Skin of body (tissue), 2 donors: ENCODE results near the gene HDHD5. TPM values are rescaled to one million over a fixed set of nuclear protein-coding genes. Genes with fewer than 3 reads are reported as not detected.
A peak's percentile ranks its signal among the peaks of the same experiment; 100 is the strongest.

Experiments used
- DNase-seq: peaks from one replicate; lab custom pipeline; 2025; lab: John Stamatoyannopoulos, UW
- total RNA-seq: library from RNA; depleted of rRNA; stranded (reverse); fragments of >200 nt; gene quantifications from one replicate; pipeline ENCODE4 v1.2.3, GENCODE V29; 2014

The HDHD5 gene
- total RNA-seq, result 21.4 TPM

DNA sequence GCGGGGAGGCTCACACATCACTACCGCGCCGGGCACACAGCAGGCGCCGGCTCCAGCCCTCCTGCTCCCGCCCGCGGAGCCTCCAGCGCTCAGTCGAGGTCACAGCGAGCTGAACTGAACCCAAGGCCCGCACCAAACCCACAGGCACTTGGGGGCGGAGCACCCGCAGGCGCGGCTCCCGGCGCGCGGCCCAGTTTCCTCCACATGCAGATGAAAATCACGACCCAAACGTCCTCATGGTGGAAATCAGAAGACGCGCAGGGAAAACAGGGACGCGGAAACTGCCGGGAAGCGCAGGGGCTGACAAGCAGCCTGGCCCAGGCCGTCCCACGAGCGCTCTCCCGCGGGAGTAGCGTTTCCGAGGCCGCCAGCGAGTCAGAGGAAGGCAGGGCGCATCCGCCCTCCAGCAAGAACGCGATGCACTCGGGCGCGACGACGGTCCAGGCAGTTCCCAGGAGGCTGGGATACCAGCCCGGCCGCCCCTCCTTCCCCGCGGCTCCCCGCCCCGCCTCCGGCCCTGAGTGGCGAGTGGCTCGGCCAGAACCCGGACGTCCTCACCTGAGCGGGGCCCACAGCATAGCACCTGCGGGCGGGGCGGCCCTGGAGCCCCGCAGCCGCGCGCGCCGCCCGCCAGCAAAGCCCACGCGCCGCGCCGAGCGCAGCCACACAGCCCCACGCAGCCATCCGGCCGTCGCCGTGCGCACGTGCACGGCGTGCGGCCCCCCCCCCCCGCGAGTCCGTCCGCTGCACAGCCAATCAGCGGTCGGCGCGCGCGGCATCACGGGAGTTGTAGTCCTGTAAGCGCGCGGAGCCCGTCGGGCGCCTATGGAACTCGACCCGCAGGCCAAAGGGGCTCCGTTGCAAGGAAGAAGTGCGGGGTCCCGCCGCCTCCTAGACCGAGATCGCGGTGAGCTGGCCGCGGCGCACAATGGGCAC lies at the start of gene HDHD5:
TSS of gene HDHD5 (minus strand) at position 710 of the 936 bp plus-strand sequence. CDS start at position 684, 26 bp downstream.
- DNase-seq, result peak; percentile 73

DNA sequence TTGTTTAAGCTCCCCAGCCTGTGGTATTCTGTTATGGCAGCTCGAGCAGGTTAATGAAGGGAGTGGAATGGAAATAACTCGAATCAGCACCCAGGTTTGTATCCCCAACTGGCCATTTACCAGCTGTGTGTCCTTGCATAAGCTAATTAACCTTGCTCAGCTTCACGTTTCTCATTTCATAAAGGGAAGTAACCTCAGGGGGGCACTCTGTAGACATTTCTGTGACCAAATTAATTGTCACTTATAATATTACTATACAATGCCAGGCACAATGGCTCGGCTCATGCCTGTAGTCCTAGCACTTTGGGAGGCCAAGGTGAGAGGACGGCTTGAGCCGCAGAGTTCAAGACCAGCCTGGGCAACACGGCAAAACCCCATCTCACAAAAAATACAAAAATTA lies 46.4 kb upstream of the HDHD5 start:
- no peak for DNase-seq

DNA sequence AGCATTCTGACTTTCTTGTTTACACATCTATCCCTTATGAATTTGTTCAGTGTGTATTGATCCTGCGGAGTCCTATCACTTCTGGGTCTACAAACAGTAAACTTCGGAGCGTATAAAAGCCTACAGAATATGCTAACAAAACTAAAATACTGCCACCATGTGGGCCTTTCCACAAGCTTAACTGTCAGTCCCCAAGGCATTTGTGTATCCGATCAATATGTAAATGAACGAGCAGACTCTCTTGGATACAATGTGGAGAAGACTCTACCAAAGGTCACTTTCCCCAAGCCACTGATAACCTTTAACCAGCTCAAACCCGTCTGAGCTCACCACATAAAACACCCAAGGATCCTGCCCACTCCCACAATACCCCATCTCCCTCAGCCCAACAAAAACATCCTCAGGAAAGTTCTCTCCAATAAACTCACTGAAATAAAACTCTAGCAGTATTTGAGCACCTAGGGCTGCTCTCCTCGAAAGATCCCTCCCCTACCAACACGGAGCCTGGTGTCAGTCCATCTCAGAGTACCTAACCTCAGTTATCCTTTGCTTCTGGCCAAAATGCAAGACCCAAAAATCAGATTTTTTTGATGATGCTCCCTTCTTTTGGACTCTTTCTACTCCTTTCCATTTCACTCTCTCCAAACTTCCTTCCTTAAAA lies 42.3 kb upstream of the HDHD5 start:
- DNase-seq, result peak; percentile 31

DNA sequence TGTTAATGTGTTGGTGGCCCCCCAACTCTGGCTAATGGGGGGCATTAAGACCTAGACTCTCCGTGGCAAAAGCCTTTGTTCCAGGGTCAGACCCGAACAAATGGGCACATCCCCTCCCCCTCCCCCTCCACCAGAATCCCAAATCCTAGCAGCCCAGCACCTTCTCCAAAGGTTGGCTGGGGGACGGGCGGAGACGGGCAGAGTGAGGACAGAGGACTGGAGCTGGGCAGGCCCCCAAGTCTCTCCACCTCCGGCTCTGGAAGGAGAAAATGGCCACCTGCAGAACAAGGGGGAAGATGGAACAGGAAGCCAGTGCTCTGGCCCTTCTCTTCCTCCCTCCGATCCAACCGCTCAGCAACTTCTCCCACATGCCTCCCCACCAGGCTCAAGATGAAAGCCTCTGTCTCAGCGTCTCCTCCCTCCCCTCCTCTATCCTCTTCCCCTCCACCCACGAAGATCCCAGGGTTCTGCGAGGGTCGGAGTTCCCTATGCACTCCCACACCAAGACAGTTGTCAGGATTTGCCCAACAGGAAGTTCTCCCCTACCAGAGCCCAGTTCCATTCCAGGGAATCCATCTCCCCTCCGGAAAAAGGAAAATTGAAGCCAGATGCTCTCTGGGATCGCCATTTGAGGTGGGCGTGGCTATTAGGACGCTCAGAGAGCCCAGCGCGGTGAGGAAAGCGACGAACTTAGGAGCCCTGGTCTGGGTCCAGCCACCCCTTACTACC lies 40.1 kb upstream of the HDHD5 start:
- DNase-seq, result peak; percentile 95

DNA sequence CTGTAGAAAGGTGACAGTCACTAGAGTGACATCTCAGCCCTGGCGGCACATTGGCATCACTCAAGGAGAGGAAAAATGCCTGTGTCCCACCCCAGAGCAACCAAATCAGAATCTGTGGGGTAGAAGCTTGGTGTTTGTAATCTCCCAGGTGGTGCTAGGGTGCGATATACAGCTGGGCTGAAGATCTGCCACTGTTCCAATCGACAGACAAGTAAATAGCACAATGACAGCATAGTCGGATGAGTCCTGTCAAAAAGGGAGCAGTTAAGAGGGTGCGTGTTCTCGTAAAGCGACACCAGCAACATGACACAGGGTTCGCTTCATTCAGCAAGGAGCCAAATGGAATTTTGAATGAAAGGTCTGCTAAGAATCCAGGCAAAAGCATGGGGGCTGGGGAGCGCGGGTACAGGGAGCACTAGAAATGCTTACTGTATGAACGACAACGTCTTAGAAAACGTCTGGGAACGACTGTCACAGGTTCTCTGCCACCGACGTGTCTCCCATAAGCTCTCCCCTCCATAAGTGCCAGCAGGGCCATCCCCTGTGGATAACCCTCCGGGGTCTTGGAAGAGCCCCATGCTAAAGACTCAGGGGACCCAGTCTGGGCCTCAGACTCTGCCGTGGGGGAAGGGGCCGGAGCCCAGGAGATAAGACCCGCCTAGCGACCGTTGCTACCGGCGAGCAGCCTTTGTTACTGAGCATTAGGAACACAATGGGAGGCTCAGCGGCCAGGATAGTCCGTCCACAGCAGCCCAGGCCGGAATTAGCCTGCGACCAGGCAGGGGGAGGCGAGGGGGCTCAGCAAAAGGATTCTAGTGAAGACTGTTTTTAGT lies 39.3 kb upstream of the HDHD5 start:
- DNase-seq, result peak; percentile 18

DNA sequence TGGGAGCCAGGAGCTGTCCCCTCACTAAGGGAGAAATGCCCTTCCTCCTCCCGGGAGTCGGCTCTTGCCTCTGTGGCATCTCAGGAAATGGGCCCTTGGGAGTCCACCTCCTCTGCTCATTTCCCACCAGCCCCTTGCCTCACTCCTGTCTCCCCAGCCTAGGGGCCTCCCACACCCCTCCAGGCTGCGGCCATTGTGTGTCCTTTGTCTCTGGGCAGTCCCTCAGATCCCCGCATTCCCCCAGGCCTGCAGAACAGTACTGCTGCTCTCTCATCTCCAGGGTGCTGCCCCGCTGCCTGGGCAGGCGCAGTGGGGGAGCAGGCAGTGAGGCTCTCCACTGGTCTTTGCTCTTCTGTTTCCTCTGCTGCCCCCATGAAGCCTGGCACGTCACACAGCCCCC lies 35.1 kb upstream of the HDHD5 start:
- DNase-seq, result no peak

DNA sequence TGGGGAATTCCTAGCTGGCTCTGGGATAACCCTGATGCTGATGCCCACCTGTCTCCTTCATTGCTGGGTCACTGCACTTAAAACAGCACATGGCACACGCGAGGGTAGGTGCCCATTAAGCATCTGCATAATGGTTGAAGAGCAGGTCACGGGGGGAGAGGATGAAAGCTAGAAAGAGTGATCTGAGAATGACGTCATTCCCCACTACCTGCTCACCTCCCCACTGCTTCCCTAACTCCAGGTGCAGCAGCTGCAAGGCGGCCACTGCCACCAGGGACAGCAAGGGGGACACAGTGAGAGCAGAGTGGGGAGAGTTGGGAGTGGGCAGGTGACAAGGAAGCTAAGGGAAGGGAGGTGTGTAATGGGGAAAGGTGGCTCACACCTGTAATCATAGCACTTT lies 33.1 kb upstream of the HDHD5 start:
- no peak for DNase-seq

DNA sequence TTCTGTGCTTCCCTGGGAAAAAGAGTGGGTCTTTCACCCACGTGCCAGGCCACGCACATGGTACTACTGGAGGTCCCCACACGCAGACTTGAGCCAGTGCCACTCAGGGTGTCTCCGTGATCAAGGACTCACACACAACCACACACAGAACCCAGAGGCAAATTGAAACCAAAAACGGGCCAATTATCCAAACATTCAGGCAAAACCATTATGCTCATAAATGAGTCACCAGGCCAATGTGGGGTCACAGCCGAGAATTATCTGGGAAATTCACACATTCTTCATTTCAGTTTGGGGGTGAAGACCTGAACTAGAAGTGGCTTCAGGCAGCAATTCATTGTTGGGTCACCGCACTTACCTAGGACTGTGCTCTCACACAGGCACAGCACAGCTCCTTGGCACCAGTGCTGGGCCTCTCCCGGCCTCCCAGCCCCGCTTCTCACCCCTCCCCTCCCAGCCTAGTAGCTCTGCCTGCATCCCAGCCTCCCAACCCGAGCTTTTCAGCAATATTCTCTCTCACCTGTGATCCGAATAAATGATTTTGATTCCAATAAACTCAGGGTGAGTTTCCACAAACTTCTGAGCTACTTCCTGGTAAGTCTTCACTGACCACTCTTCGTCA lies 32.2 kb upstream of the HDHD5 start:
- no peak for DNase-seq

DNA sequence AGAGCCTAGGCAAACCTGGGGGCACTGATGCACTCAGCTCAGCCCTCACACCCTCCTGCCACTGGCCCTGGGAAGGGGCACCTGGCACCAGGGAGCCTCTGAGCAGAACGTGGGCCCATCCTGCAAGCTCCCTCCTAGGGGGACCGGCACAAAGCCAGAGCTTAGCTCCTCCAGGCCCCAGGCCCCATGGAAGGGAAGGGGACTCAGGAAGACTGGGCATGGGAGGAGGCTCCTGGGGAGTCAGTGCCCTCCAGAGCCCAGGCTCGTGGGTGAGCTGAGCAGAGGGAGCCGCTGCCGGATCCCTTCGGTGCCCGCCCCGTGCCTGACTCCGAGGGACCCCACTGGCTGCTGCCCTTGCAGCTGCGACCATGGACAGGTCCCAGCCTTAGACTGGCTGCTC lies 31.6 kb upstream of the HDHD5 start:
- no peak for DNase-seq

DNA sequence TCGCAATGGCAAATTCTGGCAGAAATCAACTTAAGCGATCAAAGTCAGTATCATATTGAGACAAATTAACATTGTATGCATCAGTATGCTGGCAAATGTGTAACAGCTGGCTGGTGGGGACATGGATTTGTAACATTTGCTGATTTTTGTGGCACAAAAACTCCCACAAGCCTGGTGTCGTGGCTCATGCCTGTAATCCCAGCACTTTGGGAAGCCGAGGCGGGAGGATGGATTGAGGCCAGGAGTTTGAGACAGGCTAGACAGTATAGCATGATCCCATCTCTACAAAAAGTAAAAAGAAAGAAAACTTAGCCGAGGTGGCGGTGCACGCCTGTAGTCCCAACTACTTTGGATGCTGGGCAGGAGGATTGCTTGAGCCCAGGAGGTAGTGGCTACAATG lies 17.6 kb upstream of the HDHD5 start:
- no peak for DNase-seq

DNA sequence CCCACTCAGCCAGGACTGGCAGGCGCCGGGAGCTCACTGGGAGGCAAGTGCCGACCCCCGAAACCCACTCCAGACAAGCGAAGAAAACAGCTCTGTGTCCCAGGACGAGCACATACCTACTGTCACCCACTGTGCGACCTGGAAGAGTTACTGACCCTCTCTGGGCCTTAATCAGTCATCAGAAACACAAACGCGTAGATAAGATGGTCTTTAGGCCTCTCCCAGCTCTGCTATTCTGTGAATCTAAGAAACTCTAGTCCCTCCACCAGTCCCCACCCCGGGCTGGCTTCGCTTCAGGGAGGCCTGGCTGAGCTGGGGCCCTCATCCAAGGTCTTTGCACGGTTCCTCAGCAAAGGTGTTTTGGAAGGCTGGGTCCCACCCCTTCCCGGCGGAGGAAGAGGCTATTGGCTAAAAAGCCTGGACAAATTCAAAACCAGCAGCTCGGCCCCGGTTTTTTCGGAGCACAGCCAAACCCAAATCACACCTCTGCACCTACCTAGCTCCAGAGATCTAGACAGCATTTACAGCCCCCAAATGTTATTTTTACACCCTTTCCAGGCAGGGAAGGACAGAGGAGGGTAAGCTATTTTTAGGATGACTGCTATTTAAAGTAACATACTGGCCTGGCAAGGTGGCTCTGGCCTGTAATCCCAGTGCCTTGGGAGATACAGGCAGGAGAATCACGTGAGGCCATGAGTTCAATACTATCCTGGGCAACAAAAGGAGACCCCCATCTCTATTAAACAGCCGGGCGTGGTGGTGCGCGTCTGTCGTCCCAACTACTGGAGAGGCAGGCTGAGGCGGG lies 13.2 kb upstream of the HDHD5 start:
- DNase-seq, result peak; percentile 34

DNA sequence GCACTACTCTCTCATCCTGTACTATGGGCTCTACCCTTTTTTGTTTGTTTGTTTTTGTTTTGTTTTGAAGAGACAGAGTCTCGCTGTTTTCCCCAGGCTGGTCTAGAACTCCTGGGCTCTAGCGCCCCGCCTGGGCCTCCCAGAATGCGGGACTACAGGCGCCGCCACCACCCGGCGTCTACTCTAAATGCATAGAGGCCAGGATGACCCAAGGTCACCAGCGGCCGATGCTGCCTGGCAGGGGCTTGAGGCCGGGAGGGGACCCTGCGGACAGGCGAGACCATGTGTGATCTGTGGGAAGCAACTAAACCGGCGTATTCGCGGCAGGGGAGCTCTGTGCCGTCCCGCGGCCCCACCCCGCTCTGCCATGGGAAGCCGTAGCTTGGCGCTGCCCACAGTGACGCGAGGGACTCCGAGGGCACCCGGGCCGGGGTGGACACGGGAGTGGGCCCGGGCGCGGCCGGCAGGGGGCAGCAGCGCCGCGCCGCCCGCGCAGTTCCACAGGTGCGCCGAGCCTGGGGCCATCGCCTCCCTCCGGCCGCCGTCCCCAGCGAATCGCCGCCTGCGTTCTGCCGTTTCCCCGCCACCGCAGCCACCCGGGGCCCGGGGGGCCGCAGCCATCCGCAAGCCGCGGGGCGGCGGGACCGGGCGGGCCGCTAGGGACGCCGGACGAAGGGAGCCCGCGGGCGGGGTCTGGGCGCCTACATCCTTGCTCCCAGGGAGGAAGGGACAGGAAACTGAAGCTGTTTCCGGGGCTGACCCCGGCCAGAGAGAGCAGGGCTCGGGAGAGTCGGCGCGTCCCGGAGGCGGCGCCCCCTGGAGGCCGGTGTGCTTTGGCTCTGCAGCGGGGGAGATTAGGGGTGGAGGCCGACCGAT lies 12.3 kb upstream of the HDHD5 start:
- DNase-seq, result peak; percentile 34

DNA sequence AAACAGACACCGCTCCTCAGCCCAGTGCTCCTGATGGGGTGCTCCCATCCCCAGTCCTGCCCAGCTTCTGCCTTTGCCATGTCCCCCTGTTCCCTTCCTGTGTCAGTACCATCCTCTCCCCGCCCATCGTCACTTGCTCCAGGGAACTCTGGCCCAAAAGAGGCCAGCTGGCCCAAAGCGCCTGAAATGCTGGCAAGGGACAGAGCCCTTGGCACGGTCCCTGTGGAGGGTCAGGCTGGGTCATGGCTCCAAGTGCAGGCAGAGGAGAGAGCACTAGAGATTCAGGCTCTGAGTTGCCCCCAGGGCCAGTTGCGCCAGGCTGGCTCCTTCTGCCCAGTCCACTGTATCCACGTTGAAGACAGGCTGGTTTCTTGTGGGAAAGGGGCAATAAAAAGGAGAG lies 8.4 kb upstream of the HDHD5 start:
- no peak for DNase-seq

DNA sequence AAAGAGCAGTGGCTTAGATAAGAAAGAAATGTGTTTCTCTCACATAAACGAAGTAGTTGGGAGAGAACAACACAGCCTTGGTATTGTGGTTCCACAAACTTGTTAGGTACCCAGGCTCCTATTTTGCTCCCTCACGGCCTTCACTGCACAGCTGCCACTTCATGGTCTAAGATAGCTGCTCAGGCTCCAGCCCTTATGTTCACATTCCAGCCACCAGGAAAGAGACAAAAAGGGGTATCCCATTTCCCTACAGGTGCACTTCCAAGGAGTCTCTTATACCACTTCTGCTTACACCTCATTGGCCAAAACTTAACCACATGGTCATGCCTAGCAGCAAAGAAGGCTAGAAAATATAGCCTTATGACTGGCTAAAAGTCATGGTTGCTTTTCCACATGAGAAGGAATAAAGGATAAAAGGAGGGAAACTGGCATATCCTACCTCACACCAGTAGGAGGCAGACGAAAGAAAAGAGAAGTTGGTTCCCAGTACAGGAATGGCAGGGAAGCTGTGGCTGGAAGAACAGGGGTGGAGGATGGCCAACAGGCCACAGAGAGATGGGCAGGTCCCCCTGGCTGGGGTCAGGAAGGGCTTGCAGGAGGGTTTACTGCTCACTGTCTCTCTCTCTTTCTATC lies 5.4 kb upstream of the HDHD5 start:
- no peak for DNase-seq

DNA sequence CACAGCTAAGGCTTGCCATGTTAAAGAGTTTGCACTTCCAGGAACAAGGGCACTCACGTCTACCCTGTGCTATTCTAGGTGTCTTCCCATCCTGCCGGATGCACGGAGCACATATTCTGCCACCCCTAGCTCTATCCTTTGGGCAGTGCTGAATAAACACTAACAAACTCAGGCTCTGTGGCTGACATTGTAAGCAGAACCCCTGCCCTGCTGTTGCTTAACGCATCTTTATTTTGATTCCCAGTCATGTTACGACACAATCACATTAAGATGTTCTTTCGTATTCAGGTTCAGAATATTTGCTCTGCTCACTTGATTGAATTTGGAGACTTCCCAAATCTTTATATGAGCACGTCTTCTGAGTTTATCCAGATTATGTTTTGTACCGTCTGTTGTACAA lies 3.7 kb upstream of the HDHD5 start:
- no peak for DNase-seq

DNA sequence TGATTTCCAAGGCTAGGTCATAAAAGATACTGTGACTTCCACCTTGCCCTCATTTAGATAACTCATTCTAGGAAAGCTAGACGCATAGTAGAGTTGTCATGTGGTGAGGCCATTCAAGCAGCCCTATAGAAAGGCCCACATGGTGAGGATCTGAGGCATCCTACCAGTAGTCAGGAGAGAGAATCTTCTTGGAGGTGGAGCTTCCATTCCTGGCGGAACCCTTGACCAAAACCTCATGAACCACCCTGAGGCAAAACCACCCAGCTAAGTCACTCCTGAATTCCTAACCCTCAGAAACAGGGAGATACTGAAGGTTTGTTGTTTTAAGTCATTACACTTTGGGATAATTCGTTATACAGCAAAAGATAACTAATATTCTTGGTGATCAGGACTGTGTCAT lies 2.9 kb upstream of the HDHD5 start:
- no peak for DNase-seq

DNA sequence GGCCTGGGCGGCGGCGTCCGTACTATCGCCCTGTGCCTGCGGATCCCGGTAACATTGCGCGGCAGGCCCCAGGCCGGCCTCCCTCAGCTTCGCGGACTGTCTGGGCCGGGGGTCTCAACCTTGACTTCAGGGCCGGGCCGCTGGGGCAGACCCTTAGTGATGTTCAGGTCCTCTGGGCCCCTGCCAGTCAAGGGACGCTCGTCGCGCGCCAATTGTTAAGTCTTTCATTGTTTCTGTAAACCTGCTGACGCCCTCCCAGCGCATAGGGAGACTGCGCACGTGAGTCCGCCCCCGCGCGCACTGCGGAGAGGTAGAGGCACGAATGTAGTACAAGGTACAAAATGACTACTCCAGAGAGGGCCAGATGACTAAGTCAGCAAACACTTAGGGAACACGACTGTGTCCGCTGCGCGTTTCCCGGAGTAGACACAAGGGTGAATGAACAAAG lies 451 bp upstream of the HDHD5 start:
- peak; percentile 57 for DNase-seq

DNA sequence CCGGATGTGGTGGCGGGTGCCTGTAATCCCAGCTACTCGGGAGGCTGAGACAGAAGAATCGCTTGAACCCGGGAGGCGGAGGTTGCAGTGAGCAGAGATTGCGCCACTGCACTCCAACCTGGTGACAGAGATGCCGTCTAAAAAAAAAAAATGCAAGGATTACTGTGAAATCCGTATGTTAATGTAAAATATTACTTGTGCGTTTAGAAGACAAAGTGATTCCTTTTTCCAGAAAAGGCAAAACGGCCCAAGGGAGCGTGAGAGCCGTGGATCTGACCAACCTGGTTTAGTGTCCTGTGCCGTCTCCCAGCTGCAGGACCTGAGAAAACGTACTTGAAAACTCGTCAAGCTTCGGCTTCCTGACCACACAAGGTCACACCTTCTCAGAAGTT lies 905 bp downstream of the HDHD5 start:
- no peak for DNase-seq
